ENCODE measurements around the gene LTBP1. TPM values are rescaled to one million over a fixed set of nuclear protein-coding genes. Genes with fewer than 3 reads are reported as not detected.
"Not testable (repeated sequence)": the region's sequence is repeated elsewhere in the genome, so short reads cannot be mapped to it uniquely, and the experiment has no call there.

Gene LTBP1
- total RNA-seq, 4 donors from 2014 or later: 12.6 to 81.0 (median 16.0) TPM

DNA sequence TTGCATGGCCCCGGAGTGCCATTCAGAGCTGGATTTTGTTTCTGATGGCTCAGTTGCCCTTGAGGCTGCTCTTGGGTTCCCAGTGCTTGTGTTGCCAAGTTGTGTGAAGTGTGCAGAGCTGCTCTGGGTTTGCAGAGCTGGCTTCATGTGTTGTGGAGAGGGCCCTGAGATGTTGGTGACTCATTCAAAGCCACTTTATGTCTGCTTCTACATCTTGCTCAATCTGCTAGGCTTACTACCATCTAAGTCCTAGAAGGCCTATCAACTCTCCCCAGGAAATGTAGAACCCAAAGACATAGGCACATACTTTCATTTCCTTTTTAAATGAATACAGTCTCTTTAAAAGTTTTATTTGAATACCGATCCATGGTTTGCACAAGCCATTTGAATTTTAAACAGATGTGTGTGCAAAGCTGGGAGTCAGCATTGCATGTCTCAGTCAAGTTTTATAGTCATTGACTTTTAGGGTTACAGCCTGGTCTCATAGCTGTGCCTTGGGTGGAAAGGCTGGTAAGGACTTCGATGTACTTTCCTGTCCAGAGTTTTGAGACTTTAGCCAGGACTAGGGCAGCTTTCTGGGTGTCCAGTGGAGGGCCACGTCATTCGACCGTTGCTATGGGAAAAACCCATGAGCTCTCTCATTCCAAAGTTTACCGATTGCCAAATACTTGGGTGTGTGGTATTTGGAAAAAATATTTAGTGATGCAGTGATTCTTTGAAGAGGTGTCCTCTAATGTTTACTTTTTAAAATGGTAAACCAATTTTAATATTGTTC, 105.0 kb downstream of the LTBP1 start:
- TF ChIP-seq, protein P1, sequence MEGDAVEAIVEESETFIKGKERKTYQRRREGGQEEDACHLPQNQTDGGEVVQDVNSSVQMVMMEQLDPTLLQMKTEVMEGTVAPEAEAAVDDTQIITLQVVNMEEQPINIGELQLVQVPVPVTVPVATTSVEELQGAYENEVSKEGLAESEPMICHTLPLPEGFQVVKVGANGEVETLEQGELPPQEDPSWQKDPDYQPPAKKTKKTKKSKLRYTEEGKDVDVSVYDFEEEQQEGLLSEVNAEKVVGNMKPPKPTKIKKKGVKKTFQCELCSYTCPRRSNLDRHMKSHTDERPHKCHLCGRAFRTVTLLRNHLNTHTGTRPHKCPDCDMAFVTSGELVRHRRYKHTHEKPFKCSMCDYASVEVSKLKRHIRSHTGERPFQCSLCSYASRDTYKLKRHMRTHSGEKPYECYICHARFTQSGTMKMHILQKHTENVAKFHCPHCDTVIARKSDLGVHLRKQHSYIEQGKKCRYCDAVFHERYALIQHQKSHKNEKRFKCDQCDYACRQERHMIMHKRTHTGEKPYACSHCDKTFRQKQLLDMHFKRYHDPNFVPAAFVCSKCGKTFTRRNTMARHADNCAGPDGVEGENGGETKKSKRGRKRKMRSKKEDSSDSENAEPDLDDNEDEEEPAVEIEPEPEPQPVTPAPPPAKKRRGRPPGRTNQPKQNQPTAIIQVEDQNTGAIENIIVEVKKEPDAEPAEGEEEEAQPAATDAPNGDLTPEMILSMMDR (IDR thresholded peaks at IDR 0.05): no peak
- no peak for ATAC-seq (ENCODE audit: low FRiP score)

DNA sequence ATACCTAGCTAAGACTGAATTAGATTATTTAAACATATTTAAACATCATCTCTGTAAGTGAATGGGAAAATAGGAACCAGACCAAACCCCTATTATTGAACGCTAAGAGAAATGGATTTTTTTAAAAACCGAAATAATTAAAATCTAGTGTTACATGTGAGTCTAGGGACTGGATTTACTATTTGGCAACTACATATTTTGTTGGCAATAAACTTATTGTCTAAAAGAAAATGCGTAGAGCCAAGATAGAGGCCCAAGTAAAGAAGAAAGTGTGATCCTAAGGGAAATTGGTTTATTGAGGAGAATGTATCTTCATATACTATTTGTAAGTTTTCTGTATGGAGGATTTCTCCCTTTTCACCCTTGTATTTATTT, 105.6 kb downstream of the LTBP1 start:
- ATAC-seq (ENCODE audit: low FRiP score): no peak
- TF ChIP-seq, protein P1 (IDR thresholded peaks at IDR 0.05): no peak
- no peak for DNase-seq (ENCODE audit: low spot score)

More for the DNA sequence above, 105.0 kb downstream of the LTBP1 start:
- no peak for DNase-seq (ENCODE audit: low spot score)

DNA sequence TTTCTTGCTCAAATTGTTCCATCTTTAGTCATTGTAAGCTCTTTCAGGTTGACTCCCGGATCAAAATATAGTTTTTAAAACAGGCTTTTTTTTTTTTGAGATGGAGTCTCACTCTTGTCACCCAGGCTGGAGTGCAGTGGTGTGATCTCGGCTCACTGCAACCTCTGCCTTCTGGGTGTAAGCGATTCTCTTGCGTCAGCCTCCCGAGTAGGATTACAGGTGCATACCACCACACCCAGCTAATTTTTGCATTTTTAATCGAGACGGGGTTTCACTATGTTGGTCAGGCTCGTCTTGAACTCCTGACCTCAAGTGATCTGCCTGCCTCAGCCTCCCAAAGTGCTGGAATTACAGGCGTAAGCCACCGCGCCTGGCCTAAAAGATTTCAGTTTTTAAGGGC, 106.0 kb downstream of the LTBP1 start:
- not testable (repeated sequence) for ATAC-seq (ENCODE audit: low FRiP score); DNase-seq (ENCODE audit: low spot score)

DNA sequence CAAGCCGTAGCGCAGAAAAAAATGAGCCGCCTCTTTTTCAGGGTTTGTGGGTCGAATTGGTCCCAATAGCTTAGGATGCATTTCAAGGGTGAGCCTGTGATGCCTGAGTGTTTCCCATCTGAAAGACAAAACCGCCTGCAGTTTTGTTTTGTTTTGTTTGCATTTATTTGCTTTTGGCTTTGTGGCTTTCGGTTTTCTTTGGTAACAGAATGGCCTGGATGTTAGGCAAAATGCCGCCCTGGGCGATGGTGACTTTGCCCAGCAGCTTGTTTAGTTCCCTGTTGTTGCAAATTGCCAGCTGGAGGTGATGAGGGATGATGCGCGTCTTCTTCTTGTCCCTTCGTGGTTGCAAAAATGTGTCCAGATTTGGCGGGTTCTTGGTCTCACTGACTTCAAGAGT, 109.4 kb downstream of the LTBP1 start:
- no peak for DNase-seq (ENCODE audit: low spot score)
- no peak for ATAC-seq (ENCODE audit: low FRiP score)
- TF ChIP-seq, protein P1 (IDR thresholded peaks at IDR 0.05): no peak

DNA sequence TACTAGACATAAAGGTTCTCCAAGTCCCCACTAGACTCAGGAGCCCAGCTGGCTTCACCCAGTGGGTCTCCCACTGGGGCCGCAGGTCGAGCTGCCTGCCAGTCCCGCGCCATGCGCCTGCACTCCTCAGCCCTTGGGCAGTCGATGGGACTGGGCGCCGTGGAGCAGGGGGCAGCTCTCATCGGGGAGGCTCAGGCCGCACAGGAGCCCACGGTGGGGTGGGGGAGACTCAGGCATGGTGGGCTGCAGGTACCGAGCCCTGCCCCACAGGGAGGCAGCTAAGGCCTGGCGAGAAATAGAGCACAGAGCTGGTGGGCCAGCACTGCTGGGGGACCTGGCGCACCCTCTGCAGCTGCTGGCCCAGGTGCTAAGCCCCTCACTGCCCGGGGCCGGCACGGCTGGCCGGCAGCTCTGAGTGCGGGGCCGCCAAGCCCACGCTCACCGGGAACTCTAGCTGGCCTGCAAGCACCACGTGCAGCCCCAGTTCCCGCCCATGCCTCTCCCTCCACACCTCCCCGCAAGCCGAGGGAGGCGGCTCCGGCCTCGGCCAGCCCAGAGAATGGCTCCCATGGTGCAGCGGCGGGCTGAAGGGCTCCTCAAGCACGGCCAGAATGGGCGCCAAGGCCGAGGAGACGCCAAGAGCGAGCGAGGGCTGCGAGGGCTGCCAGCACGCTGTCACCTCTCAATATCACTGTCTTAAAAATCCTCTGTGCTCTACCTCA, 110.7 kb downstream of the LTBP1 start:
- DNase-seq (ENCODE audit: low spot score); ATAC-seq (ENCODE audit: low FRiP score): not testable (repeated sequence)

DNA sequence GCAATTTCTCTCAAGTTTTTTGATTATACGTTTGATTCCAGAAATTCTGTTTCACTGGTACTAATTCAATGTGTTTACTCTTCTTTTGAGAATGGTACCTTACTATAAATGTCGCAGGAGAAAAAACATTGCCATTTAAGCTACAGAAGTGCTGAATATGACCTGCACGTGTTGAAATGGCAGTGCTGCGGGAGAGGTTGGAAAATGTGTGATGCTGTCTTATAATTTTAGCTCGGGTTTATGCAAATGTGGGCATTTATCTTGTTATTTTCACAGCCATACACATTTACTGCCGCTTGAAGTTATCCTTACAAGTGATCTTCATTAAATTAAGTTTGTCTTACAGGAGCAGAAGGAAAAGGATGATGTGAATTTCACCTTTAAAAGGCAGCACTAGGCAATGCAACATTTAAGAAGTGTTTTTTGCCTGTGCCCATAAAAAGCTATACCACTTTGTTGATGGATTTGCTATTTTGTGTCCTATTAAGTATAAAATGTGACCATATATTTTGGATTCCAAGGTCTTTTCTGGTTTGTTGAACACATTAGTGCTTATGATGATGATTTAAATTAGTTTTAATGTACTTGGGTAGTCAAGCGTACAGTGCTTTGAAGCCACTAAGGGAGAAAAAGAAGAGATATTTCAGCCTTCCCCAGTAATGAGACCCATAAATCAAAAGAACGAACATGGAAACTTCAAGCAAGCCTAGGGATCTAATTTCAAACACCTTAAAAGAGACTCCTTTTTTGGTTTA, 112.1 kb downstream of the LTBP1 start:
- ATAC-seq (ENCODE audit: low FRiP score) (no peak), DNase-seq (ENCODE audit: low spot score) (no peak)
- TF ChIP-seq, protein P1 (IDR thresholded peaks at IDR 0.05): no peak

DNA sequence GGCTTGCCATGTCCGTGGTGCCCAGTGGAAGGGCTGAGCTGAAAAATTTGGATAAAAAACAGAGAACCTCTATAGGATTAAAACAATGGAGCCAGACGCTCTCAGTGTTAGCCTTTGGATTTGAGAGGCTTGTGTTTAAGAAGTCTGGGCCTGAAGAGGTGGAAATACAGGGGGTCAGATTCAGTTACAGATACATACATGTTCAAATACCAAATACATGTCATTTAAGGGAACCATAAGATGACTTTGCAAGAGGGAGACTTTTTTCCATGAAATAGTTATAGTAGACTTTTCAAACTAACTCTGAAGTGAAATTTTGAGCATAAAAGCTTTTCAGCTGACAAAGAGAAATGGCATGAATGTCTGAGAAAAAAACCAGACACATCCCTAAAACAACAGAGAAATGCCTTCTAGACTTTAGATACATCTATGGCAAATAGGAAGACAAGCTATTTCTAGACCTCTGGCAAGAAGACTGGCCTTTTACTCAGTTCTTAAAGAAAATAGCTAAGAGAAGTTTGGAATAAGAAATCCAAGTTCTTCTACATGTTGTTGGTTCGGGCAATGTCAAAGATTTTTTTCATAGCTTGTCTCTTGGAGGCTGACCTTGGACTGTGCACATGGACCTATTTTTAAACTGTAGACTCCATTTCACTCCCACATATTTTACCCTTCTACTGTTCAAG, 112.9 kb downstream of the LTBP1 start:
- TF ChIP-seq, protein P1 (IDR thresholded peaks at IDR 0.05): no peak
- ATAC-seq (ENCODE audit: low FRiP score) (no peak), DNase-seq (ENCODE audit: low spot score) (no peak)

Data from omental fat pad (tissue), 4 donors.